ENCODE results near the gene C16orf82. TPM values are rescaled to one million over a fixed set of nuclear protein-coding genes. Genes with fewer than 3 reads are reported as not detected.

C16orf82 gene
- not detected in 2 replicates for total RNA-seq (2022)
- not detected for Bru-seq, nascent RNA
- BruChase-seq, experiment 1, labeled RNA remaining after a 6-hour chase: not detected
- not detected for BruChase-seq, experiment 2, labeled RNA remaining after a 2-hour chase
- long read RNA-seq: 0 reads

DNA sequence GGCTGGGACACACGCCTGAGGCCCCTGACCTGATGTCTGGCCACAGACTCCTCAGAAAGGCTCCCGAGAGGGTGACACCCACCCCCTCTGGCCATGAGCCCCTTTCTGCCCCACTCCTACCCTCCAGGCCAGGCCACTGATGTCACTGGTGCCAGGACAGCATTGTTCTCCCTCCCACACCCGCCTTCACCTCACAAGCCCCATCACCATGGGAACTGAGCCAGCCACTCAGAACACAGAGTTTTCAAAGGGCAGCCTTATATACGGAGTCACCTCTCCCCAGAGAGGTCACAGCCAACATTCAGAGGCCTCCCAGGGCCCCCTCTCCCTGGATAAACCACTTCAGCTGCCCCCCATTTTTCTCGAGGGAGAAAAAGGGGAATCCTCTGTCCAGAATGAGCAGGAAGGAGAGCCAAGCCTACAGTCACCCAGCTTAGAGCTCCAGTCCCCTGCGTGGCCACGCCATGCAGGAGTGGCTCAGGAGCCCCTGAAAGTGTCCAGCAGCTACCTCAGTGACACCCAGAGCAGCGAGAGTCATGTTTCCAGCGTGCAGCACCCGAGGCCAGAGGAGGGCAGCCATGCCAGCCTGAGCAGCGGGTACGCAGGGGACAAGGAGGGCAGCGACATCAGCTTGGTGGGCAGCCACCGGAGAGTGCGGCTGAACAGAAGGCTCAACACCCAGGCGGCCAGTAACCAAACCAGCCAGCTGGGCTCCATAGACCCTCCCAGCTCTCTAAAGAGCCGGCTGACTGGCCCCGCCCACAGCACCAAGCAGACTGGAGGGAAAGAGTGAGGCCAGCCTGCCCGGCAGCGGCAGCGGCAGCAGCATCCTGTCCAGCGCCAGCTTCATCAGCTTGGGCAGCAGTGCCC lies at the start of gene C16orf82:
Gene C16orf82 (plus strand): TSS at position 260 of the 870 bp plus-strand sequence.
- ChIA-PET CTCF (interaction anchor here (0.6 kb wide), 1 partner anchor 237 kb away, joined by 3 read pairs; no protein-coding TSS in a partner anchor), POLR2A (no interaction called here)
- TF ChIP-seq, protein P1, sequence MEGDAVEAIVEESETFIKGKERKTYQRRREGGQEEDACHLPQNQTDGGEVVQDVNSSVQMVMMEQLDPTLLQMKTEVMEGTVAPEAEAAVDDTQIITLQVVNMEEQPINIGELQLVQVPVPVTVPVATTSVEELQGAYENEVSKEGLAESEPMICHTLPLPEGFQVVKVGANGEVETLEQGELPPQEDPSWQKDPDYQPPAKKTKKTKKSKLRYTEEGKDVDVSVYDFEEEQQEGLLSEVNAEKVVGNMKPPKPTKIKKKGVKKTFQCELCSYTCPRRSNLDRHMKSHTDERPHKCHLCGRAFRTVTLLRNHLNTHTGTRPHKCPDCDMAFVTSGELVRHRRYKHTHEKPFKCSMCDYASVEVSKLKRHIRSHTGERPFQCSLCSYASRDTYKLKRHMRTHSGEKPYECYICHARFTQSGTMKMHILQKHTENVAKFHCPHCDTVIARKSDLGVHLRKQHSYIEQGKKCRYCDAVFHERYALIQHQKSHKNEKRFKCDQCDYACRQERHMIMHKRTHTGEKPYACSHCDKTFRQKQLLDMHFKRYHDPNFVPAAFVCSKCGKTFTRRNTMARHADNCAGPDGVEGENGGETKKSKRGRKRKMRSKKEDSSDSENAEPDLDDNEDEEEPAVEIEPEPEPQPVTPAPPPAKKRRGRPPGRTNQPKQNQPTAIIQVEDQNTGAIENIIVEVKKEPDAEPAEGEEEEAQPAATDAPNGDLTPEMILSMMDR (IDR thresholded peaks at IDR 0.05; ENCODE audit: unreplicated experiment): no peak
- Mint-ChIP-seq H3K27me3 (ENCODE audit: insufficient read depth, unreplicated experiment) (no peaks in the 10 kb centered on the region), H3K27ac (ENCODE audit: low read depth, unreplicated experiment) (no peak within 1 kb of the TSS), H3K36me3 (ENCODE audit: insufficient read depth, unreplicated experiment) (no peaks in the 10 kb centered on the region), H3K4me1 (ENCODE audit: insufficient read depth, unreplicated experiment) (no peaks in the 10 kb centered on the region), H3K9me3 (ENCODE audit: unreplicated experiment) (peaks cover under 1% of the 10 kb centered on the region), H3K4me3 (ENCODE audit: unreplicated experiment) (no peak within 1 kb of the TSS)
- intact Hi-C loops (cut with micrococcal nuclease): no loop called here
- no peak for DNase-seq (ENCODE audit: unreplicated experiment)
- BruUV-seq (replicated peaks): no TSS peak

GRCh38 chr16:27020031-27020430 lies 46.7 kb upstream of the C16orf82 start:
- TF ChIP-seq, protein P1 (IDR thresholded peaks at IDR 0.05; ENCODE audit: unreplicated experiment): no peak
- Mint-ChIP-seq H3K4me3 (ENCODE audit: unreplicated experiment) (no peak overlapping the region), H3K4me1 (ENCODE audit: insufficient read depth, unreplicated experiment) (no peaks in the 10 kb centered on the region), H3K36me3 (ENCODE audit: insufficient read depth, unreplicated experiment) (no peaks in the 10 kb centered on the region), H3K27me3 (ENCODE audit: insufficient read depth, unreplicated experiment) (no peaks in the 10 kb centered on the region), H3K9me3 (ENCODE audit: unreplicated experiment) (peaks cover 46% of the 10 kb centered on the region), H3K27ac (ENCODE audit: low read depth, unreplicated experiment) (no peak overlapping the region)
- ChIA-PET POLR2A (no interaction called here), CTCF (no interaction called here)
- DNase-seq (ENCODE audit: unreplicated experiment): no peak
- BruUV-seq (replicated peaks): no TSS peak
- intact Hi-C loops (cut with micrococcal nuclease): no loop called here

GRCh38 chr16:27024010-27024409 lies 42.7 kb upstream of the C16orf82 start:
- TF ChIP-seq, protein P1 (IDR thresholded peaks at IDR 0.05; ENCODE audit: unreplicated experiment): no peak
- Mint-ChIP-seq H3K4me1 (ENCODE audit: insufficient read depth, unreplicated experiment) (no peaks in the 10 kb centered on the region), H3K27me3 (ENCODE audit: insufficient read depth, unreplicated experiment) (no peaks in the 10 kb centered on the region), H3K4me3 (ENCODE audit: unreplicated experiment) (no peak overlapping the region), H3K36me3 (ENCODE audit: insufficient read depth, unreplicated experiment) (no peaks in the 10 kb centered on the region), H3K9me3 (ENCODE audit: unreplicated experiment) (peaks cover 47% of the 10 kb centered on the region), H3K27ac (ENCODE audit: low read depth, unreplicated experiment) (no peak overlapping the region)
- intact Hi-C loops (cut with micrococcal nuclease): no loop called here
- CTCF ChIA-PET: no interaction called here
- BruUV-seq (replicated peaks): no TSS peak
- no peak for DNase-seq (ENCODE audit: unreplicated experiment)
- POLR2A ChIA-PET: no interaction called here

- no TSS peak for BruUV-seq (replicated peaks)
- TF ChIP-seq, protein P1 (IDR thresholded peaks at IDR 0.05; ENCODE audit: unreplicated experiment): no peak
- ChIA-PET POLR2A (no interaction called here), CTCF (no interaction called here)
- Mint-ChIP-seq H3K4me3 (ENCODE audit: unreplicated experiment) (no peak overlapping the region), H3K27ac (ENCODE audit: low read depth, unreplicated experiment) (no peak overlapping the region), H3K9me3 (ENCODE audit: unreplicated experiment) (peaks cover 38% of the 10 kb centered on the region), H3K27me3 (ENCODE audit: insufficient read depth, unreplicated experiment) (no peaks in the 10 kb centered on the region), H3K4me1 (ENCODE audit: insufficient read depth, unreplicated experiment) (no peaks in the 10 kb centered on the region), H3K36me3 (ENCODE audit: insufficient read depth, unreplicated experiment) (no peaks in the 10 kb centered on the region)
- DNase-seq (ENCODE audit: unreplicated experiment): no peak
- intact Hi-C loops (cut with micrococcal nuclease): no loop called here
Observed at GRCh38 chr16:27025581-27025980, 41.1 kb upstream of the C16orf82 start.
